Stomach (tissue), 9 donors: ENCODE measurements around the gene EAF1. TPM values are rescaled to one million over a fixed set of nuclear protein-coding genes. Genes with fewer than 3 reads are reported as not detected.
"Not testable (repeated sequence)": the region's sequence is repeated elsewhere in the genome, so short reads cannot be mapped to it uniquely, and the experiment has no call there.

ENCODE experiments used
- DNase-seq, 2 donors: peaks; one replicate each; pipeline versions ENCODE4 v3.0.0 to v3.0.0-alpha.2; 2013 to 2019
- H3K27ac ChIP-seq, 5 donors: fragments of 200-600 bp in 4 of 5; sonication (generic) in 4 of 5; one replicate each; pipeline ENCODE4 v1.5.1; 2013 to 2019; ENCODE audit warnings: mild to moderate bottlenecking in 1 of 5, moderate library complexity in 1 of 5
- H3K27me3 ChIP-seq, 3 donors: fragments of 200-600 bp; sonication (generic); one replicate each; pipeline ENCODE4 v1.5.1; 2017 to 2019; ENCODE audit warnings: mixed run types in 1 of 3
- H3K36me3 ChIP-seq, 4 donors: fragments of 200-600 bp; sonication (generic); 1 replicate in 3 of 4; 2 replicates in 1 of 4; pipeline ENCODE4 v1.5.1; 2016 to 2019
- H3K4me1 ChIP-seq, 4 donors: fragments of 200-600 bp; sonication (generic); one replicate each; pipeline ENCODE4 v1.5.1; 2016 to 2019
- H3K4me3 ChIP-seq, 4 donors: fragments of 200-600 bp; sonication (generic) in 3 of 4; one replicate each; pipeline ENCODE4 v1.5.1; 2016 to 2019; ENCODE audit warnings: mild to moderate bottlenecking in 1 of 4
- H3K9me3 ChIP-seq, 4 donors: fragments of 200-600 bp; sonication (generic); one replicate each; pipeline ENCODE4 v1.5.1; 2016 to 2019
- EP300 ChIP-seq: sonication (generic); formaldehyde crosslinking; IDR thresholded peaks from one replicate; pipeline ENCODE4 v1.6.1; 2017; ENCODE audit warnings: antibody characterized with exemption
- POLR2A ChIP-seq, 4 donors: fragments of 450-650 bp; IDR thresholded peaks; one replicate each; pipeline ENCODE4 v1.6.1; 2016; ENCODE audit warnings: antibody characterized with exemption in 4 of 4, control low read depth in 2 of 4, mild to moderate bottlenecking in 1 of 4, moderate library complexity in 1 of 4
- POLR2AphosphoS5 ChIP-seq, 3 donors: sonication (generic); formaldehyde crosslinking; IDR thresholded peaks; one replicate each; pipeline ENCODE4 v1.6.1; 2016; ENCODE audit warnings: antibody characterized with exemption in 3 of 3
- WGBS, 5 donors: extraction: QIAGEN DNeasy Blood & Tissue Kit in 3 of 5; methylation state at CpG; one replicate each; pipeline versions ENCODE4 v1.1.5 to v1.1.7; 2013 to 2018; 5-methylcytosine and 5-hydroxymethylcytosine counted together
- intact Hi-C: fragments of 100-400 bp; cut with DNase I; formaldehyde crosslinking; loops from one replicate; pipeline ENCODE4 v1.15.1; 2023; ENCODE audit warnings: low total_unique reads
- polyA plus RNA-seq, 3 donors: library from polyadenylated mRNA; stranded (reverse); fragments of 200-250 nt; gene quantifications; one replicate each; pipeline ENCODE4 v1.2.3, GENCODE V29; 2013
- total RNA-seq, 5 donors: library from RNA; depleted of rRNA; stranded (reverse); fragments of >200 nt; gene quantifications; one replicate each; pipeline versions ENCODE4 v1.1.0 to v1.2.3, GENCODE V29; 2014 to 2016
- TF ChIP-seq, protein P1 (sequence below), 7 experiments: fragments of 450-650 bp in 4 of 7; fragments of 200-600 bp in 3 of 7; sonication (generic) in 3 of 7; IDR thresholded peaks; one replicate each; pipeline ENCODE4 v1.5.1; 2016 to 2019; ENCODE audit warnings: antibody characterized with exemption in 7 of 7, control low read depth in 2 of 7, mild to moderate bottlenecking in 1 of 7
- donor health status: healthy with polysubstance abuse.
- donor health status: Bipolar disorder and iron deficiency.
- donor health status: healthy.

EAF1 gene
- total and polyA plus RNA-seq, 8 donors = 1.8 to 62.9 (median 15.9) TPM

DNA sequence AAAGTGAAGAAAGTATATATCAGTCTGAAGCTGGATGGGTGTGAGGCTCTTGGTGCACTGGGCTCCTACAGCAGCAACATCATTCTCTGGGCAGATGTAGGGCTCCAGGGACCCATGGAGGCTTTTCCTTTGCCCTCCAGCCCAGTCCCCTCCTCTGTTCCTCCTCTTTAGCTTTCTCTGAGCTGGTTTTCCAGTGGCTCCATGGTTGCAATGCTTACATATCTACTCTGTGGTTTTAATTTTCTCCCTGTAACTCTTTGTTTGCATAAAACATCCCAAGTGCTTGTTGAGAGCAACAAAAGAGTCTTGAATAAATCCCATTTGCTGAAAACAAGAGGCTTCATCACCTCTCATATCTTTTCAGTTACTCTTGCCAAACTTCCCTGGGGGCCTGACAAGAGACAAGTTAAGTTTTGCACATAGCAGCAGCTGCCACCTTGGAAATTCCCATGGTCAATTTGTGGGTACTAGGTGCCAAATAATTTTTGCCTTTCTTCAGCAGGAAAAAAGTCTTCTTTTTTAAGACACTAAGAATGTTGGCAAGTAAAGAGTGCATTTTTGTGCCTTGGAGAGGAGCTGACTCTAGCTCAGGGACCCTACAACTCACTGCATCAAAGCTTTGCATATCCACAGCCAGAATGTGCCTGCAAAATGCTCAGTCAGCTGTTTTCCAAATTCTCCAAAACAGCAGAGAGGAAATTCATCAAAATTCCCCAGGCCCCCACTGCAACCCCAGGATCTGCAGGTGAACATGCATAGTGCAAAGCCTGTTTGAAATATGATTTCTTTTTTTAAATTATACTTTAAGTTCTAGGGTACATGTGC lies 52.2 kb downstream of the EAF1 start:
- intact Hi-C loops = no loop called here
- no peaks in the 10 kb centered on the region for H3K36me3 ChIP-seq
- no peak overlapping the region for H3K4me3 ChIP-seq
- no peaks in the 10 kb centered on the region for H3K27me3 ChIP-seq
- no peak for DNase-seq
- no peak overlapping the region for H3K27ac ChIP-seq
- peaks cover 0 to 10% (median 0%) of the 10 kb centered on the region in 4 donors for H3K4me1 ChIP-seq
- no peaks in the 10 kb centered on the region for H3K9me3 ChIP-seq
- TF ChIP-seq, protein P1, sequence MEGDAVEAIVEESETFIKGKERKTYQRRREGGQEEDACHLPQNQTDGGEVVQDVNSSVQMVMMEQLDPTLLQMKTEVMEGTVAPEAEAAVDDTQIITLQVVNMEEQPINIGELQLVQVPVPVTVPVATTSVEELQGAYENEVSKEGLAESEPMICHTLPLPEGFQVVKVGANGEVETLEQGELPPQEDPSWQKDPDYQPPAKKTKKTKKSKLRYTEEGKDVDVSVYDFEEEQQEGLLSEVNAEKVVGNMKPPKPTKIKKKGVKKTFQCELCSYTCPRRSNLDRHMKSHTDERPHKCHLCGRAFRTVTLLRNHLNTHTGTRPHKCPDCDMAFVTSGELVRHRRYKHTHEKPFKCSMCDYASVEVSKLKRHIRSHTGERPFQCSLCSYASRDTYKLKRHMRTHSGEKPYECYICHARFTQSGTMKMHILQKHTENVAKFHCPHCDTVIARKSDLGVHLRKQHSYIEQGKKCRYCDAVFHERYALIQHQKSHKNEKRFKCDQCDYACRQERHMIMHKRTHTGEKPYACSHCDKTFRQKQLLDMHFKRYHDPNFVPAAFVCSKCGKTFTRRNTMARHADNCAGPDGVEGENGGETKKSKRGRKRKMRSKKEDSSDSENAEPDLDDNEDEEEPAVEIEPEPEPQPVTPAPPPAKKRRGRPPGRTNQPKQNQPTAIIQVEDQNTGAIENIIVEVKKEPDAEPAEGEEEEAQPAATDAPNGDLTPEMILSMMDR (IDR thresholded peaks at IDR 0.05) = no peak

DNA sequence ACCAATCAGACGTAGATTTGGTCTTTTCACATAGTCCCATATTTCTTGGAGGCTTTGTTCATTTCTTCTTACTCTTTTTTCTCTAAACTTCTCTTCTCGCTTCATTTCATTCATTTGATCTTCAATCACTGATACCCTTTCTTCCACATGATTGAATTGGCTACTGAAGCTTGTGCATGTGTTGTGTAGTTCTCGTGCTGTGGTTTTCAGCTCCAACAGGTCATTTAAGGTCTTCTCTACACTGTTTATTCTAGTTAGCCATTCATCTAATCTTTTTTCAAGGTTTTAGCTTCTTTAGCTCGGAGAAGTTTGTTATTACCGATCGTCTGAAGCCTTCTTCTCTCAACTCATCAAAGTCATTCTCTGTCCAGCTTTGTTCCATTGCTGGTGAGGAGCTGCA lies 57.2 kb downstream of the EAF1 start:
- H3K27me3 ChIP-seq, H3K27ac ChIP-seq, H3K4me3 ChIP-seq, H3K4me1 ChIP-seq, H3K9me3 ChIP-seq, DNase-seq, intact Hi-C loops: not testable (repeated sequence)
- 85 to 94% (median 86%) methylated on average over 6 of the region's 6 CpGs for WGBS, 5 donors
- H3K36me3 ChIP-seq = peaks cover 0 to 21% (median 7%) of the 10 kb centered on the region in 4 donors

GRCh38 chr3:15486020-15486419 lies 58.6 kb downstream of the EAF1 start:
- peaks cover 0 to 21% (median 7%) of the 10 kb centered on the region in 4 donors for H3K36me3 ChIP-seq
- no peaks in the 10 kb centered on the region for H3K9me3 ChIP-seq
- no peak for DNase-seq
- no peaks in the 10 kb centered on the region for H3K4me1 ChIP-seq
- H3K27me3 ChIP-seq = no peaks in the 10 kb centered on the region
- intact Hi-C loops = no loop called here
- TF ChIP-seq POLR2AphosphoS5 (IDR thresholded peaks at IDR 0.05) = no peak
- TF ChIP-seq POLR2A (IDR thresholded peaks at IDR 0.05) = no peak
- TF ChIP-seq EP300 = no peak
- TF ChIP-seq, protein P1 (IDR thresholded peaks at IDR 0.05) = no peak
- no peak overlapping the region for H3K4me3 ChIP-seq
- H3K27ac ChIP-seq = no peak overlapping the region
- WGBS, 5 donors = 90 to 97% (median 94%) methylated on average over 2 of the region's 2 CpGs

- TF ChIP-seq EP300 (no peak), POLR2A (IDR thresholded peaks at IDR 0.05) (no peak), POLR2AphosphoS5 (IDR thresholded peaks at IDR 0.05) (no peak)
- TF ChIP-seq, protein P1 (IDR thresholded peaks at IDR 0.05) = no peak
- intact Hi-C loops = no loop called here
- Histone ChIP-seq H3K4me1 (no peaks in the 10 kb centered on the region), H3K4me3 (no peak overlapping the region), H3K27ac (no peak overlapping the region), H3K27me3 (no peaks in the 10 kb centered on the region), H3K36me3 (peaks cover 0 to 21% (median 7%) of the 10 kb centered on the region in 4 donors), H3K9me3 (no peaks in the 10 kb centered on the region)
- DNase-seq = no peak
- 88 to 93% (median 90%) methylated on average over 4 of the region's 4 CpGs for WGBS, 5 donors
Observed at GRCh38 chr3:15486979-15487378, 59.6 kb downstream of the EAF1 start.

- no peak for DNase-seq
- peaks cover 0 to 21% (median 7%) of the 10 kb centered on the region in 4 donors for H3K36me3 ChIP-seq
- intact Hi-C loops = no loop called here
- no peaks in the 10 kb centered on the region for H3K27me3 ChIP-seq
- WGBS, 5 donors = 95 to 98% (median 97%) methylated on average over 8 to 9 of the region's 9 CpGs
- no peak overlapping the region for H3K4me3 ChIP-seq
- no peak overlapping the region for H3K27ac ChIP-seq
- no peaks in the 10 kb centered on the region for H3K4me1 ChIP-seq
- H3K9me3 ChIP-seq = no peaks in the 10 kb centered on the region
- TF ChIP-seq POLR2AphosphoS5 (IDR thresholded peaks at IDR 0.05) (no peak), EP300 (no peak)
Observed at GRCh38 chr3:15488002-15488401, 60.6 kb downstream of the EAF1 start.
